PC-3 (cell line): ENCODE data around the gene DEPDC1B. TPM values are rescaled to one million over a fixed set of nuclear protein-coding genes. Genes with fewer than 3 reads are reported as not detected.

ENCODE experiments used
- ATAC-seq: fragments of 200-7000 bp; cut with Tn5 transposase; 2 replicates; pipeline ENCODE4 v1.9.1; 2020; ENCODE audit warnings: mild to moderate bottlenecking, moderate library complexity
- BruUV-seq: library from RNA; stranded (reverse); fragments of 400-500 nt; replicated peaks from 2 replicates; lab custom pipeline; 2021; lab: Mats Ljungman, UMichigan
- CTCF ChIA-PET: fragments of 300-600 bp; sonication (Branson Sonifier 250); formaldehyde crosslinking; loops from one replicate; lab custom pipeline; 2022; ENCODE audit warnings: antibody characterized with exemption; lab: Charles Lee
- POLR2A ChIA-PET: fragments of 300-600 bp; sonication (Branson Sonifier 250); formaldehyde crosslinking; loops from one replicate; lab custom pipeline; 2022; ENCODE audit warnings: antibody characterized with exemption; ENCODE audit not compliant: unreplicated experiment; lab: Charles Lee
- DNase-seq: peaks from one replicate; pipeline ENCODE4 v3.0.0-alpha.2; 2015
- H2AFZ ChIP-seq: fragments of 300-600 bp; sonication (generic); 2 replicates; pipeline ENCODE4 v1.6.0; 2016; ENCODE audit warnings: antibody characterized with exemption, low read length
- H3F3A ChIP-seq: fragments of 300-600 bp; sonication (generic); one replicate; pipeline ENCODE4 v1.6.0; 2017; ENCODE audit warnings: antibody characterized with exemption, low read length, control low read depth, mild to moderate bottlenecking; ENCODE audit not compliant: unreplicated experiment
- H3K27ac ChIP-seq: fragments of 300-600 bp; sonication (generic); 2 replicates; pipeline ENCODE4 v1.5.1; 2016; ENCODE audit warnings: mild to moderate bottlenecking, low read length
- H3K27me3 ChIP-seq: fragments of 300-600 bp; sonication (generic); 2 replicates; pipeline ENCODE4 v1.6.1; 2016; ENCODE audit warnings: low read length, mixed read lengths
- H3K36me3 ChIP-seq: fragments of 300-600 bp; sonication (generic); 2 replicates; pipeline ENCODE4 v1.6.1; 2016; ENCODE audit warnings: low read depth, mixed run types, low read length, mixed read lengths
- H3K4me1 ChIP-seq: fragments of 300-600 bp; sonication (generic); 2 replicates; pipeline ENCODE4 v1.5.1; 2016; ENCODE audit warnings: low read length; ENCODE audit not compliant: insufficient read depth
- H3K4me2 ChIP-seq: fragments of 300-600 bp; sonication (generic); 2 replicates; pipeline ENCODE4 v1.6.0; 2016; ENCODE audit warnings: low read length
- H3K4me3 ChIP-seq: fragments of 300-600 bp; sonication (generic); 2 replicates; pipeline ENCODE4 v1.5.1; 2016; ENCODE audit warnings: mild to moderate bottlenecking, low read length, mixed read lengths
- H3K79me2 ChIP-seq: fragments of 300-600 bp; sonication (generic); 2 replicates; pipeline ENCODE4 v1.6.1; 2017; ENCODE audit warnings: low read length, mixed read lengths
- H3K9ac ChIP-seq: fragments of 300-600 bp; sonication (generic); 2 replicates; pipeline ENCODE4 v1.6.0; 2016; ENCODE audit warnings: mild to moderate bottlenecking, low read length
- H3K9me2 ChIP-seq: fragments of 300-600 bp; sonication (generic); replicated peaks from 2 replicates; pipeline ENCODE4 v1.6.1; 2016; ENCODE audit warnings: mixed run types, low read length, mixed read lengths
- H3K9me3 ChIP-seq: fragments of 300-600 bp; sonication (generic); 2 replicates; pipeline ENCODE4 v1.6.1; 2016; ENCODE audit warnings: low read length, mixed read lengths
- H4K20me1 ChIP-seq: fragments of 300-600 bp; sonication (generic); 2 replicates; pipeline ENCODE4 v1.6.1; 2016; ENCODE audit warnings: low read length, mixed read lengths
- CTCF ChIP-seq: fragments of 300-600 bp; sonication (generic); conservative IDR thresholded peaks from 2 replicates; pipeline ENCODE4 v1.5.1; 2017; ENCODE audit warnings: antibody characterized with exemption, low read depth, mild to moderate bottlenecking, low read length
- EZH2 ChIP-seq: fragments of 300-600 bp; sonication (generic); IDR thresholded peaks from one replicate; pipeline ENCODE4 v1.6.1; 2017; ENCODE audit warnings: antibody characterized with exemption, mild to moderate bottlenecking, low read length; ENCODE audit not compliant: unreplicated experiment
- EZH2phosphoT487 ChIP-seq: fragments of 300-600 bp; sonication (generic); IDR thresholded peaks from 2 replicates; pipeline ENCODE4 v1.6.1; 2018; ENCODE audit warnings: mild to moderate bottlenecking, antibody characterized with exemption, low read length, borderline replicate concordance
- intact Hi-C: fragments of 100-400 bp; cut with micrococcal nuclease; formaldehyde crosslinking; loops from 2 replicates; pipeline ENCODE4 v1.9.0; 2023
- total RNA-seq: library from RNA; depleted of rRNA; stranded (reverse); fragments of >200 nt; gene quantifications from 2 replicates; pipeline ENCODE4 v1.2.3, GENCODE V29; 2014

The DEPDC1B gene
- total RNA-seq, 1 experiment from 2014 or later: 22.7 TPM

- ChIA-PET CTCF (no interaction called here), POLR2A (no interaction called here)
- Histone ChIP-seq H3K4me1 (no peaks in the 10 kb centered on the region), H3K27ac (no peak overlapping the region), H2AFZ (no peak overlapping the region), H3K79me2 (no peaks in the 10 kb centered on the region), H3K27me3 (no peaks in the 10 kb centered on the region), H3K36me3 (no peaks in the 10 kb centered on the region), H3F3A (no peaks in the 10 kb centered on the region), H3K9ac (no peak overlapping the region), H4K20me1 (no peaks in the 10 kb centered on the region), H3K4me2 (no peak overlapping the region), H3K4me3 (no peak overlapping the region), H3K9me3 (no peaks in the 10 kb centered on the region), H3K9me2 (no peaks in the 10 kb centered on the region)
- no peak for DNase-seq
- no TSS peak for BruUV-seq
- intact Hi-C loops: loop anchor here (2.0 kb wide), 1 partner anchor 773 kb away; no protein-coding TSS in a partner anchor
- TF ChIP-seq EZH2: no peak
- no peak for TF ChIP-seq EZH2phosphoT487
- no peak for TF ChIP-seq CTCF
- no peak for ATAC-seq
Measured at GRCh38 chr5:60585618-60586017, 114.3 kb downstream of the DEPDC1B start.

DNA sequence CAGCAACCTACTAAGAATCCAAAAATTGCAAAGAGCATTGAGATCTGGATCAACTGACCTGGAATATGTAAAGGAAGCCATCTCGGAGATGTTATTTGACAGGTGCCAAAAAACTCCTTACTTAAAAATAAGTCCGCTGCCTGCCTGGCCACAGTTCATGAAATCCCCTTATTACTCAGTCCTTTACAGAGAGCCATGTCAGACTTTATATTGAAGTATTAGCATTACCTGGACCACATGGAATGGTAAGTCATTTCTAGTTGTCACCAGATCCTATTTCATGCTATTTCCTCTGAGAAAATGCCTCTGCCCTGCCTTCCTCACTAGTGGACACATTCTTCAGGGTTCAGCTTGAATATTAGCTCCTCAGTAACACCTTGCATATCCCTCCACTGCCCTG, 115.7 kb downstream of the DEPDC1B start:
- H3K27ac ChIP-seq: no peak overlapping the region
- no peaks in the 10 kb centered on the region for H4K20me1 ChIP-seq
- DNase-seq (no peak), ATAC-seq (no peak)
- ChIA-PET POLR2A (no interaction called here), CTCF (no interaction called here)
- no peak overlapping the region for H3K9ac ChIP-seq
- no peaks in the 10 kb centered on the region for H3K9me2 ChIP-seq
- no peaks in the 10 kb centered on the region for H3F3A ChIP-seq
- H3K4me2 ChIP-seq: no peak overlapping the region
- intact Hi-C loops: no loop called here
- no TSS peak for BruUV-seq
- H3K36me3 ChIP-seq: no peaks in the 10 kb centered on the region
- no peaks in the 10 kb centered on the region for H3K27me3 ChIP-seq
- H3K4me1 ChIP-seq: no peaks in the 10 kb centered on the region
- H2AFZ ChIP-seq: no peak overlapping the region
- H3K4me3 ChIP-seq: no peak overlapping the region
- H3K79me2 ChIP-seq: no peaks in the 10 kb centered on the region
- H3K9me3 ChIP-seq: no peaks in the 10 kb centered on the region
- TF ChIP-seq EZH2phosphoT487: no peak
- TF ChIP-seq EZH2: no peak
- TF ChIP-seq CTCF: no peak

GRCh38 chr5:60583616-60584015, 116.3 kb downstream of the DEPDC1B start:
- Histone ChIP-seq H3K9me3 (no peaks in the 10 kb centered on the region), H3K79me2 (no peaks in the 10 kb centered on the region), H3K4me3 (no peak overlapping the region), H3K36me3 (no peaks in the 10 kb centered on the region), H4K20me1 (no peaks in the 10 kb centered on the region), H3K27me3 (no peaks in the 10 kb centered on the region), H2AFZ (no peak overlapping the region), H3K9me2 (no peaks in the 10 kb centered on the region), H3K4me2 (no peak overlapping the region), H3K9ac (no peak overlapping the region), H3K27ac (no peak overlapping the region), H3F3A (no peaks in the 10 kb centered on the region), H3K4me1 (no peaks in the 10 kb centered on the region)
- intact Hi-C loops: no loop called here
- TF ChIP-seq EZH2phosphoT487 (no peak), EZH2 (no peak), CTCF (no peak)
- no peak for DNase-seq
- BruUV-seq: no TSS peak
- POLR2A ChIA-PET: no interaction called here
- no peak for ATAC-seq
- CTCF ChIA-PET: no interaction called here
